ENCODE results near the gene REL. TPM values are rescaled to one million over a fixed set of nuclear protein-coding genes. Genes with fewer than 3 reads are reported as not detected.

Gene REL
- total RNA-seq, 4 donors from 2014 or later = 43.8 to 70.9 (median 51.9) TPM

DNA sequence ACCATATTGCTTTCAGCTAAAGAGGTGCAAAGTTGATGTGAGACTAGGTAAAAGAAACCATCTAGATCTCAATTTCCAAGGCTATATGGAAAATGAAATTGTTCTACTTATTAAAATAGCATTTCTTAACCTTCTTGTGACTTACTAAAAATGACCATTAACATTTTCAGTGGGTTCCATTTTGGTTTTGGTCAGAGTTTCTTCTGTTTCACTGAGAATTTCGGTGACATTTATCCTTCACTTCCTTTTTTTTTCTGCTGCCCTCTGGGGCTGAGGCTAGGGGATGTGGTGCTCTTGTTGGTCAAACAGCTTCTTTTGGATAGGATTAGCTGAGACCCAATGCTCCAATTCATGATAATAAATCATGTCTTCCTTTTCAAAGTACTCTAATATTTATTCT, 44.3 kb upstream of the REL start:
- WGBS = 71% methylated on average over 1 of the region's 1 CpG
- Histone ChIP-seq H3K4me1 (no peaks in the 10 kb centered on the region), H3K36me3 (no peaks in the 10 kb centered on the region), H3K27ac (no peak overlapping the region), H3K27me3 (no peaks in the 10 kb centered on the region), H3K9me3 (no peaks in the 10 kb centered on the region), H3K4me3 (no peak overlapping the region)
- no peak for DNase-seq (ENCODE audit: low spot score in 2 of 2)
- no peak for TF ChIP-seq POLR2AphosphoS5 (IDR thresholded peaks at IDR 0.05)
- no peak for TF ChIP-seq EP300 (IDR thresholded peaks at IDR 0.05)
- TF ChIP-seq, protein P1, sequence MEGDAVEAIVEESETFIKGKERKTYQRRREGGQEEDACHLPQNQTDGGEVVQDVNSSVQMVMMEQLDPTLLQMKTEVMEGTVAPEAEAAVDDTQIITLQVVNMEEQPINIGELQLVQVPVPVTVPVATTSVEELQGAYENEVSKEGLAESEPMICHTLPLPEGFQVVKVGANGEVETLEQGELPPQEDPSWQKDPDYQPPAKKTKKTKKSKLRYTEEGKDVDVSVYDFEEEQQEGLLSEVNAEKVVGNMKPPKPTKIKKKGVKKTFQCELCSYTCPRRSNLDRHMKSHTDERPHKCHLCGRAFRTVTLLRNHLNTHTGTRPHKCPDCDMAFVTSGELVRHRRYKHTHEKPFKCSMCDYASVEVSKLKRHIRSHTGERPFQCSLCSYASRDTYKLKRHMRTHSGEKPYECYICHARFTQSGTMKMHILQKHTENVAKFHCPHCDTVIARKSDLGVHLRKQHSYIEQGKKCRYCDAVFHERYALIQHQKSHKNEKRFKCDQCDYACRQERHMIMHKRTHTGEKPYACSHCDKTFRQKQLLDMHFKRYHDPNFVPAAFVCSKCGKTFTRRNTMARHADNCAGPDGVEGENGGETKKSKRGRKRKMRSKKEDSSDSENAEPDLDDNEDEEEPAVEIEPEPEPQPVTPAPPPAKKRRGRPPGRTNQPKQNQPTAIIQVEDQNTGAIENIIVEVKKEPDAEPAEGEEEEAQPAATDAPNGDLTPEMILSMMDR (IDR thresholded peaks at IDR 0.05) = no peak
- TF ChIP-seq POLR2A (IDR thresholded peaks at IDR 0.05) = no peak

DNA sequence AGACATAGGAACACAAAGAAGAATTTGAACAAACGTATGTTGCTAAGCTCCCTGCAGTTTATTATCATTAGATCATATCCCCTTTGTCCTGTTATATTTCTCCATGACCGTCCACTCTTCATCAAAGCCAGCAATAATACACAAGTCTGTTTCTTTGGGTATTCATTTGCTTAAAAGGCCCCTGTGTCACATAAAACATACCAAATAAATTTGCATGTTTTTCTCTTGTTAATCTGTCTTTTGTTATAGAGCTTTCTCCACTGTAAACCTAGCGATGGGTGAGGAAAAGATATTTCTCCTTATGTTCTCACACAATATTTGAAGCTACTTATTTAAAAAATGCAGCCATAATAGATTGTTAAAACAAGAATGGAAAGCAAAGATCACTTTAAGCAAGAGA, 42.9 kb upstream of the REL start:
- no peak overlapping the region for H3K4me3 ChIP-seq
- 80% methylated on average over 3 of the region's 3 CpGs for WGBS

DNA sequence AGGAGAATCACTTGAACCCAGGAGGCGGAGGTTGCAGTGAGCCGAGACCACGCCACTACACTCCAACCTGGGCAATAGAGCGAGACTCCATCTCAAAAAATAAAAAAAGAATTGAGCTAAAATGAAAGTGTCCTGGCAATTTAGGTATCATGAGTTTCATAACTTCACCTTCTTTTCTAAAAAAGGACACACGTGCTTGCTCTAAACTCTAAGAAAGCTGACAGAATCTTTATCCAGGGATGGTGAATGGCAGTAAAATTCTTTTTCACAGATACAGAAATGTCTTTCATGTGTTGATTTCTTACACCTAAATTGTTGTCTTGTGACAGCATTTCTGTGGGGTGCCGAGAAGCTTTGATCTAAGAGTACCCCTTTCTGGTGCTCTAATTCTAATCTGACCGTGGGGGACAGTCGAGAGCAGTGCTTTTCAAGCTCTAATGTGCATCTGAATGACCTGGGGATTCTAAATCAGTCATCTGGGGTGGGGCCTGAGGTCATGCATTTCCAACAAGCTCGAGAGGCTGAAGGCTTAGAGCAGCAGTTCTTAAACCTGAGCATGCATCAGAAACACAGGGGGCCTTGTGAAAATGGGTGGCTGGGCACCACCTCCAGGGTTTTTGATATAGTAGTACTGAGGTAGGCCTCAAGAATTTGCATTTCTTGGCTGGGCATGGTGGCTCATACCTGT, 42.1 kb upstream of the REL start:
- no peaks in the 10 kb centered on the region for H3K36me3 ChIP-seq
- H3K27me3 ChIP-seq = no peaks in the 10 kb centered on the region
- TF ChIP-seq EP300 (IDR thresholded peaks at IDR 0.05) (no peak), POLR2A (IDR thresholded peaks at IDR 0.05) (no peak), POLR2AphosphoS5 (IDR thresholded peaks at IDR 0.05) (no peak)
- TF ChIP-seq, protein P1 (IDR thresholded peaks at IDR 0.05) = no peak
- no peaks in the 10 kb centered on the region for H3K4me1 ChIP-seq
- no peak for DNase-seq (ENCODE audit: low spot score in 2 of 2)
- WGBS = 90% methylated on average over 9 of the region's 9 CpGs
- no peak overlapping the region for H3K4me3 ChIP-seq
- no peaks in the 10 kb centered on the region for H3K9me3 ChIP-seq
- no peak overlapping the region for H3K27ac ChIP-seq

More for the DNA sequence above, 42.9 kb upstream of the REL start:
- Histone ChIP-seq H3K9me3 (no peaks in the 10 kb centered on the region), H3K4me1 (no peaks in the 10 kb centered on the region), H3K36me3 (no peaks in the 10 kb centered on the region), H3K27me3 (no peaks in the 10 kb centered on the region), H3K27ac (no peak overlapping the region)
- TF ChIP-seq POLR2A (IDR thresholded peaks at IDR 0.05) (no peak), EP300 (IDR thresholded peaks at IDR 0.05) (no peak), POLR2AphosphoS5 (IDR thresholded peaks at IDR 0.05) (no peak)
- TF ChIP-seq, protein P1 (IDR thresholded peaks at IDR 0.05) = no peak
- no peak for DNase-seq (ENCODE audit: low spot score in 2 of 2)

DNA sequence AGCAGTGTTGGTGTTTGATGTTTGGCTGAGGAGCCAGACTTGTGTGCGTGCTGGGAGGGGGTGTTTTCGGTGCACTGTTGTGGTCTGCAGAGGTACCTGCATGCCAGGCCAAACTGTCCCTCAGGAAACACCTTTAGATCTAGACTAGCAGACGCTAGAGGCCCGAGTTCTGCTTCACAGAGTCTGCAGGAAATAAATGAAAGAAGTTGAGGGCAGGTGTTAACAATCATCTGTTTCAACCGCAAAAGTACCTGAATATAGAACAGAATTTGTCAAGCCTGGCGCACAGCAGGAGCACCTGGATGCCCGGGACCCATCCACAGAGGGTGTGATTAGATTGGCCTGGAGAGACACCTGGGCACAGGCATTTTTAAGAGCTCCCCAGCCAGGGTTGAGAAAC, 40.5 kb upstream of the REL start:
- no peaks in the 10 kb centered on the region for H3K36me3 ChIP-seq
- no peaks in the 10 kb centered on the region for H3K4me1 ChIP-seq
- no peaks in the 10 kb centered on the region for H3K9me3 ChIP-seq
- no peaks in the 10 kb centered on the region for H3K27me3 ChIP-seq
- no peak overlapping the region for H3K27ac ChIP-seq
- TF ChIP-seq POLR2A (IDR thresholded peaks at IDR 0.05) (no peak), POLR2AphosphoS5 (IDR thresholded peaks at IDR 0.05) (no peak), EP300 (IDR thresholded peaks at IDR 0.05) (no peak)
- TF ChIP-seq, protein P1 (IDR thresholded peaks at IDR 0.05) = no peak
- H3K4me3 ChIP-seq = no peak overlapping the region
- WGBS = 64% methylated on average over 7 of the region's 7 CpGs
- no peak for DNase-seq (ENCODE audit: low spot score in 2 of 2)

DNA sequence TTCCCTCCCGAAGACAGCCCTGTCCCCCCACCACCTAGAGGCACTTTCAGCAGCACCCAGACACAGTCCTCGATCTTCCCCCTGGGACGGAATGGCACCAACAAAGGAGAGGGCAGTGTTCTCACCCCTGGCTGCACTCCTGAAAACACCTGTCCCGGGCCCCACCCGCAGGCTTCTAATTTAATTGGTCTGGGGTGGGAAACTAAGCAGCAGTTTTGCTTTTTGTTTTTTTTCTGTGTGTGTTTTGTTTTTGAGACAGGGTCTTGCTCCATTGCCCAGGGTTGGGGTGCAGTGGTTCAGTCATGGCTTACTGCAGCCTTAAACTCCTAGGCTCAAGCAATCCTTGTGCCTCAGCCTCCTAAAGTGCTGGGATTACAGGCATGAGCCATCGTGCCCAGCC, 38.4 kb upstream of the REL start:
- DNase-seq (ENCODE audit: low spot score in 2 of 2) = no peak
- Histone ChIP-seq H3K4me3 (no peak overlapping the region), H3K4me1 (no peaks in the 10 kb centered on the region), H3K27ac (no peak overlapping the region), H3K27me3 (no peaks in the 10 kb centered on the region), H3K9me3 (no peaks in the 10 kb centered on the region), H3K36me3 (no peaks in the 10 kb centered on the region)
- 90% methylated on average over 6 of the region's 6 CpGs for WGBS
- TF ChIP-seq, protein P1 (IDR thresholded peaks at IDR 0.05) = no peak
- TF ChIP-seq EP300 (IDR thresholded peaks at IDR 0.05) (no peak), POLR2A (IDR thresholded peaks at IDR 0.05) (no peak), POLR2AphosphoS5 (IDR thresholded peaks at IDR 0.05) (no peak)
